Activated CD8-positive, alpha-beta memory T cell treated with anti-CD3 and anti-CD28 coated beads, Interleukin-2, amount 50 U/mL, for 1 hour (primary cell): Measurements from ENCODE around the gene PTPN2.
"Not testable (repeated sequence)": the region's sequence is repeated elsewhere in the genome, so short reads cannot be mapped to it uniquely, and the experiment has no call there.

Experiments
- DNase-seq: peaks from one replicate; pipeline ENCODE4 v3.0.0-alpha.2; 2020; ENCODE audit errors: extremely low read depth

Gene PTPN2

GRCh38 chr18:12883684-12884405 is at the start of gene PTPN2:
Gene PTPN2 (minus strand): TSS chr18:12884237. CDS start chr18:12884141, 96 bp downstream.
- DNase-seq = peak; percentile 85

- DNase-seq = no peak
Measured at GRCh38 chr18:12933327-12933726, 49.3 kb upstream of the PTPN2 start.

DNA sequence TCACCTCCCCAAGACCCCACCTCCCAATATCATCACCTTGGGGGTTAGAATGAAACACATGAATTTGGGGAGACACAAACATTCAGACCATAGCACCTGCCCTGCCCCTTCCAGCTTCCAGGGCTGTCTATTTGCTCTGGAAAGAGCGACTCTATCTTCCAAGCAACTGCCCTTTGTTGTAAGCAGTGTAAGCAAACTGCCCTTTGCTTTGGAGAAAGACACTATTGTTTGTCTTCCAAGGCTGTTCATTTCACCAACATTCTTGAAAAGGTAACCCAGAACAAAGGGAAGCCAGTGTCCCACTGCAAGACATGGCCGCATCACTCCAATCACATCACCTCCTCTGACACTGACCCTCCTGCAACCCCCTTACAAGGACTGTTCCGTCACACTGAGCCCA is 46.9 kb upstream of the PTPN2 start:
- DNase-seq = no peak

DNA sequence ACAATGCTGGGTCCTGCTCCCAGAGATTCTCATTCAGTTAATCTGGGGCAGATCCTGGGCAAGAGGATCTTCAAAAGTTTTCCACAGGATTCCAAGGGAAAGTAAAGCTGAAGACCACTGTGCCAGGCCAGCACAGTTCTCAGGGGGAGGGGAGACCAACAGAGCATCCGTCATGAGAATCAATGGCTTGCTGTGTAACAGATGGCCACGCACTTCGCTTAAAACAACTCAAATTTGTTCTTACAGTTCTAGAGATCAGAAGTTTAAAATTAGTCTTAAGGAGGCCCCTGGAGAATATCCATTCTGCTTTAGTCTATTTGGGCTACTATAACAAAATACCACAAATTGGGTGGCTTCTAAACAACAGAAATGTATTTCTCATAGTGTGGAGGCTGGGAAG is 46.3 kb upstream of the PTPN2 start:
- DNase-seq = no peak

- no peak for DNase-seq
Measured at GRCh38 chr18:12929477-12930083, 45.5 kb upstream of the PTPN2 start.

GRCh38 chr18:12928641-12929040 is 44.6 kb upstream of the PTPN2 start:
- DNase-seq = no peak

DNA sequence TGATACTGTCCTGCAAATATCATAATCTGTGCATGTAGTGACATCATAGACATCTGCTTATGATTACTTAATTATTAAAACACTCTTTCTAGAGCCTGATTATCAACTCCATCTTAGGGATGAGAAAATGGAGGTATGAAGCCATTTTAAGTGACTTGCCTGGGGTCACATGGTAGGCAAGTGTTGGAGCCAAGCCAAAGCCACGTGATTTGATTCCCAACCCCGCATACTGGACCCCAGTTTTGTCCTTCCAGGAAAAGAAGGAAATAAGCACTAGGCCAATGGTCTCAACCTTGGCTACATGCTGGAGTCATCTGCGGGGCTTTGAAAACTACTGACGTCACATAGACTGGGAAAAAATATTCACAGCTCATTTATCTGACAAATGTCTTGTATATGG is 44.2 kb upstream of the PTPN2 start:
- no peak for DNase-seq

GRCh38 chr18:12924616-12925015 is 40.6 kb upstream of the PTPN2 start:
- no peak for DNase-seq

GRCh38 chr18:12922266-12922665 is 38.2 kb upstream of the PTPN2 start:
- DNase-seq = no peak

DNA sequence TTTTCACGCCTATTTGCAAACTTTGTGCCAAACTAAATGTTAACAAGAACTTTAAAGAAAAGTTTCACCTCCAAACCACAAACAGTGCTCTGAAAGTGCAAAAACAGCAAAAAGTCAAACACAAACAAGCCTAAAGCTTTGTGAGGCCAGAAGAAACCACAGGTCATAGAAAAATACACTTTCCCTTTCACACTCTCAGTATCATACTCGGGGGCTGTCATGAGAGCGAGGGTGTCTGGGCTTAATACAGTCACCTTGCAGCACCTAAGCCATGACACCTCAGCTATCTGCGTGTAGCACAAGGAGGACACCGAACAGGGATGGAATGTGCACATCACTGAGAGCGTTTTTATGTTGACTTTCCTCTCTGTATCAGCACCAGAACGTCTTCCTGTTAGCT is 37.1 kb upstream of the PTPN2 start:
- DNase-seq = no peak

GRCh38 chr18:12911929-12912703 is 28.1 kb upstream of the PTPN2 start:
- DNase-seq = no peak

- DNase-seq = no peak
Measured at GRCh38 chr18:12911025-12911928, 27.2 kb upstream of the PTPN2 start.

- no peak for DNase-seq
Measured at GRCh38 chr18:12908706-12909105, 24.7 kb upstream of the PTPN2 start.

- DNase-seq = no peak
Measured at GRCh38 chr18:12907258-12907925, 23.4 kb upstream of the PTPN2 start.

DNA sequence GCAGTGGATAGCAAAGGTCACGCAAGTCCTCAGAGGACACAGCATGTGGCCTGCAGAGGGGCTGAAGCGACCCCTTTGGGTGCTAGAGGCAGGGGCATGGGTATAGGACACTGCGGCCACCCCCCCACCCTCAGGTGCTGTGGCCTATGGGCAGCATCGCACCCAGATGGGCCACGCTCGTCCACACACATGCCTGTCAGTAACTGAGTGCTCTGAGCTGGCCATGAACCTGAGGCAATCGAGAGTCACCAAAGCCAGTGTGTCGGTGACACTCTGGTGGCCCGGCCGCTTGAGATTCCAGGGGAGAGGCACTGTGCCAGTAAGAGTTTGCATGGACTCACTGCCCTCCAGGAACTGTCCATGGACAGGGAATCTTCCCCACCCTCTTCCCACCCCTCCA is 22.7 kb upstream of the PTPN2 start:
- DNase-seq = no peak

- DNase-seq = no peak
Measured at GRCh38 chr18:12906119-12906518, 22.1 kb upstream of the PTPN2 start.

- no peak for DNase-seq
Measured at GRCh38 chr18:12904012-12904516, 20.0 kb upstream of the PTPN2 start.

- DNase-seq = not testable (repeated sequence)
Measured at GRCh38 chr18:12901208-12901607, 17.2 kb upstream of the PTPN2 start.

DNA sequence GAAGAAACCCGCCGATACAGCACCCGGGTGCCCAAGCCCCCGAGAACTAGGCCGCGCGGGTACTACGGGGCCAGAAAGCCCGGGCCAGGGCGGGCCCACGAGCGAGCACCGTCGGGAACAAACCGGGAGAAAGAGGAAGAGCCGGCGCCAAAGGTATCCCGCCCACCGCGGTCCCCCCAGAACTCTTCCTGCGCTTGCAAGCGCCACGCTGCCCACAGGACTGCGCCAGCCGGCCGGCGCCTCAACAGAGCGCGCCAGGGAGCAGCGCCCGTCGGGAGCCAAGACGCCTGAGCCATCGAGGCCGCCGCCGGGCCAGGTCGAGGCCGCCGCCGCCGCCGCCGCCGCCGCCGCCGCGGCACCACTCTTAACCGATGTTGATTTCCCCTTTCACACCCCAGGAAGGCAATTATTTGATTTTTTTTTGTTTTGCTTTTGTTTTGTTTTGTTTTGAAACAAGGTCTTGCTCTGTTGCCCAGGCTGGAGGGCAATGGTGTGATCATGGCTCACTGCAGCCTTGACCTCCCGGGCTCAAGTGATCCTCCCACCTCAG is 12.8 kb upstream of the PTPN2 start:
- DNase-seq = not testable (repeated sequence)

DNA sequence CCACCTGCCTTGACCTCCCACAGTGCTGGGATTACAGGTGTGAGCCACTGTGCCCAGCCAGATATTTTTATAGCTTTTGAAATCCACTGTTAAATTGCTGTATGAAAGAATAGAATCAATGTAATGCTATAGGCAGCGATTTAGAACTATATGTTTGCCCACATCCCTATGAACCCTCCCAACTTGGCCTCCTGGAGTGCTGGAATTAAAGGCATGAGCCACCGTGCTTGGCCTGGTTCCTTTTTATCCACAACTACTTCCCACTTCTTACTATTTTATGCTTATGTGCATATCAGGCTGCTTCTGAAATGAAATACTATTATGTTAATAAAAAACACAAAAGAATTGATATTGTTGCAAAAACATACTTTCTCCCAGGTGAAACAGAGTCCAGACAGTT is 11.6 kb upstream of the PTPN2 start:
- no peak for DNase-seq

DNA sequence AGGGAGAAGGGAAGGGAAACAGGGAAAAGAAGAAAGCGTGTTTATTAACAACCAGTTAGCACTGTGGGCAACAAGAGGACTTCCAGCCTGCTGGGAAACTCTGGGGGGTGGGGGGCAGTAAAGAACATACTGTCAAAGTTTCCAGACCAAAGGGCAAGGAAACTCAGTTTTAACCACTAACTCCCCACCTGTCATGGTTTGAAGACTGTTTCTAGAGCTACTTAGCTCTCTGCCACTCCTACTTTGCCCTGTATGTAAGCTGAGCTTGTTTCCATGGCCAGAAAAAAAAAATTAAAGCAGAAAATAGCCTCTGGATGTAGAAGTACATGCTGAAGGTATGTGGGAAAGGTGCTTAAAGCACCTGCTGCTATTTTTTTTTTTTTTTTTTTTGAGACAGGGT is 11.0 kb upstream of the PTPN2 start:
- no peak for DNase-seq
